ENCODE measurements around the gene BICDL2.
"Not testable (repeated sequence)": the region's sequence is repeated elsewhere in the genome, so short reads cannot be mapped to it uniquely, and the experiment has no call there.

Gene BICDL2

GRCh38 chr16:3065069-3065741, 28.5 kb upstream of the BICDL2 start, which contains the start of gene IL32:
Gene IL32, plus strand, starts transcription at chr16:3065640. Its CDS starts 172 bp downstream, at chr16:3065812.
- in situ Hi-C loops (cut with MboI; ENCODE audit: low sequenced_read_pairs): no loop called here

DNA sequence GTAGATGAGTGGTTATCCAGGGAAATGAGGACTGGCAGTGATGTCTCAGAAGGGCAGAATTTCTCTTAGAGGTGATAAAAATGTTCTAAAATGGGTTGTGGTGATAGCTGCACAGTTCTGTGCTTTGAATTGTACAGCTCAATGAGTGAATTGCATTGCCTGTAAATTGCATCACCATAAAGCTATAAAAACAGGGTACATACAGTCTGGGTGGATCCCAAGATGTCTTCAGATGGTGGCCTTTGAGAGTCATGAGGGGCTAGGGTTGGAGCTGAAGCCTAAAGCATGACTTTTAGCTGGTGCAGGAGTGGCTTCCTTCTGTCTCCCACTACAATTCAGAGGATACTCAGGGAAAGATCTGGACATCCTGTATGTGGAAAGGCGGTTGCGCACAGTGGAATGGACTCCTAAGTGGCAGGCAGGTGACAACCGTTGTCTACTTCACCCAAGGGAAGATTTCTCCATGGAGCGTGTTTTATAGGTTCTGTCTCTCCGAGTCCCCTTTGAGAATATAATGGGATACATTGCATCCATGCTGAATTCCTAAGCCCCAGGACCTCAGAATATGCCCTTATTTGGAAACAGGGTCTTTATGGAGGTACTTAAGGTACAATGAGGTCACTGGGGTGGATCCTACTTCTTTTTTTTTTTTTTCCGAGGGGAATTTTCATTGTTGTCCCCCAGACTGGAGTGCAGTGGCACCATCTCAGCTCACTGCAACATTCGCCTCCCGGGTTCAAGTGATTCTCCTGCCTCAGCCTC, 27.1 kb upstream of the BICDL2 start:
- in situ Hi-C loops (cut with MboI; ENCODE audit: low sequenced_read_pairs): no loop called here

DNA sequence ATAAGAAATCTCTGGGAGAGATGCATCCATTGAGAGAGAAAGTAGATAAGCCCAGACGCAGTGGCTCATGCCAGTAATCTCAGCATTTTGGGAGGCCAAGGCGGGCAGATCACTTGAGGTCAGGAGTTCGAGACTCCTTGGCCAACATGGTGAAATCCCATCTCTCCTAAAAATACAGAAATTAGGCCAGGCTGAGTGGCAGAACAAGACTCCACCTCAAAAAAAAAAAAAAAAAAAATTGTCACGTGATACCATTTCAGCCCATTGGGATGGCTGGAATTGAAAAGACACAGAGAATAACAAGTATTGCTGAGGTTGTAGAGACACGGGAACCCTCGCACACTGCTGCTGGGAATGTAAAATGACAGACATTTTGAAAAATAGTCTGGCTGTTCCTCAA, 25.8 kb upstream of the BICDL2 start:
- in situ Hi-C loops (cut with MboI; ENCODE audit: low sequenced_read_pairs): no loop called here

DNA sequence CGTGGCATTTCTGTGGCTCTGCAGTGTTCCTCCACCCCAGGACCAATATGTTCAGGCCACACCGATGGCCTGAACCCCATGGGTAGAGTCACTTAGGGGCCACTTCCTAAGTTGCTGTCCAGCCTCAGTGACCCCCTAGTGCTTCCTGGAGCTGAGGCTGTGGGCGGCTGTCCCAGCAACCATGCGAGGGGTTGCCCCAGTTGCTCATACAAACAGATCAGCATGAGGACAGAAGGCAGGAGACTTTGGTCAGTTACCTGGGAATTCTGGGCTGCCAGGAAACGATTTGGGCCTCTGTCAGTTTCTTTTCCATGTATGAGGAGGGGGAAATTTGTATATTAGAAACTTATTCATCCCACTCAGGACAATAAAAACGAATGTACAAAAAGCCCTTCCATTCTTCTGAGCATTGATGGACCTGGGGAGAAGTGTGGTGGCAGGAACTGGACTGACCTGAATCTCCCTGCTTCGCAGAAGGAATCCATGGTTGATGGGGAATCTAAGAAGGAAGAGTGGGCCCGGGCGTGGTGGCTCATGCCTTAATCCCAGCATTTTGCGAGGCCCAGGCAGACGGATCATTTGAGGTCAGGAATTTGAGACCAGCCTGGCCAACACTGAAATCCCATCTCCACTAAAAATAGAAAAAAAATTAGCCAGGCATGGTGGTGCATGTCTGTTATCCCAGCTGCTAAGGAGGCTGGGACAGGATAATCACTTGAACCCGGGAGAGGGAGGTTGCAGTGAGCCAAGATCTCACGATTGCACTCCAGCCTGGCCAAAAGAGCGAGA, 23.8 kb upstream of the BICDL2 start:
- in situ Hi-C loops (cut with MboI; ENCODE audit: low sequenced_read_pairs): no loop called here

GRCh38 chr16:3059723-3060242, 23.0 kb upstream of the BICDL2 start:
- in situ Hi-C loops (cut with MboI; ENCODE audit: low sequenced_read_pairs): no loop called here

DNA sequence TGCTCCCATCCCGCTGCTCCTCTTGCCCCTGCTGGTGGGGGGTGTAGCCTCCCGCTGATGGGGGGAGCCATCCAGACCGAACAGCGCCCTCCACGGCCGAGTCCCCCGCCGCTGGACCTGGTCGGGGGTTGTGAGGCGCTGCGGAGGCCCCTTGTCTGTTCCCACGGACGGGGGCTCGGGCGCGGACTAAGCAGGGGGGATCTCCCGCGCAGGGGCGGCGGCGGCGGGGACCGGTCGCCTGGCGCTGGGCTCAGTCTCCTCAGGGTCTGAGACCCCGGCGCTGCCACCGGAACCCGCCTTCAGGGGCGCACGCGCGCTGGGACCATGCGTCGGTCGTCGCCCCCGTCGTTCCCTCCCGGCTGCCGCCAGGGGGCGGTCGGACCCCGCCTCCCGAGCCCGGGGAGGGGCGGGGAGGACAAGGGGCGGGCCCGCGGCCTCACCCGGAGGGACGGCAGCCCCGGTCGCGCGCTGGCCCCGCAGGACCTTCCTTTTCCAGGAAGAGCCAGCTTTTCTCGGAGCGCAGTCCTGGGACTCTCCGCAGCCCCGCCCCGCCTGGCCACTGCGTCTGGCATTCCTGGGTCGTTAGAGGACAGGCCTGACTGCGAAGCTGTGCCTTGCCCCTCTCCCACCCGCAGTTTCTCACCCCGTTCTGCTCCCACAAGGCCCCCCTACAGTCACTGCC, 22.4 kb upstream of the BICDL2 start:
- in situ Hi-C loops (cut with MboI; ENCODE audit: low sequenced_read_pairs): no loop called here

GRCh38 chr16:3058139-3059030, 21.6 kb upstream of the BICDL2 start:
- in situ Hi-C loops (cut with MboI; ENCODE audit: low sequenced_read_pairs): no loop called here

DNA sequence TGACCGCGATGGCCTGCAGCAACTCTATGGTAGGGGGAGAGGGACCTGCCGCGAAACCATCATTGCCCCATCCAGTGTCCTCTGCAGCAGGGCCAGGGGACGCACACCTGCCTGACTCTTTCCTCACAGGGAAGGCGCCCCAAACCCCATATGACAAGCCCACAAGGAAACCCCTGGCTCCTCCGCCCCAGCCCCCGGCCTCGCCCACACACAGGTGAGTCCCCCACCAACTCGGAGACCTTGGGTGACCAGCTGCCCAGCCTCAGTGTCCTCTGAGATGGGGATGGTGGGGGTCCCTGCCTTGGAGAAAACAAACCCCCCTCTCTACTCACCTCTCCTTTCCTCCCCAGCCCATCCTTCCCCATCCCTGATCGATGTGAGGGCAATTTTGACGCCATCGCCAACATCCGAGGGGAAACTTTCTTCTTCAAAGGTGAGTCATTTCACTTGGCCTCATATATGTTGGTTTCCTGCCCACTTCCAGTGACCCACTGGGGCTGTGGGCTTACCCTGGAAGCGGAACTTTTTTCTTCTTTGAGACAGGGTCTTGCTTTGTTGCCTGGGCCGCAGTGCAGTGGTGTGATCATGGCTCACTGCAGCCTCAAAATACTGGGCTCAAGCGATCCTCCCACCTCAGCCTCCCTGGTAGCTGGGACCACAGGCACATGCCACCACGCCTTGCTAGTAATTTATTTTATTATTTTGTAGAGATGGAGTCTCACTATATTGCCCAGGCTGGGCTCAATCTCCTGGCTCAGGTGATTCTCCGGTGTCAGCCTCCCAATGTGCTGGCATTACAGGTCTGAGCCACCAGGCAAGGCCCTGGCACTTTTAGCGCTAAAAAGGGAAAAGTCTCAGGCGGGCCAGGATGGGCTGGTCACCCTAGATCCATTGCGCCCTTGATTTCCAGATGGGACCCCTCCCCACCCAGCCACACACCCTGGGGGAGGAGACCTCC, 20.7 kb upstream of the BICDL2 start:
- in situ Hi-C loops (cut with MboI; ENCODE audit: low sequenced_read_pairs): no loop called here

DNA sequence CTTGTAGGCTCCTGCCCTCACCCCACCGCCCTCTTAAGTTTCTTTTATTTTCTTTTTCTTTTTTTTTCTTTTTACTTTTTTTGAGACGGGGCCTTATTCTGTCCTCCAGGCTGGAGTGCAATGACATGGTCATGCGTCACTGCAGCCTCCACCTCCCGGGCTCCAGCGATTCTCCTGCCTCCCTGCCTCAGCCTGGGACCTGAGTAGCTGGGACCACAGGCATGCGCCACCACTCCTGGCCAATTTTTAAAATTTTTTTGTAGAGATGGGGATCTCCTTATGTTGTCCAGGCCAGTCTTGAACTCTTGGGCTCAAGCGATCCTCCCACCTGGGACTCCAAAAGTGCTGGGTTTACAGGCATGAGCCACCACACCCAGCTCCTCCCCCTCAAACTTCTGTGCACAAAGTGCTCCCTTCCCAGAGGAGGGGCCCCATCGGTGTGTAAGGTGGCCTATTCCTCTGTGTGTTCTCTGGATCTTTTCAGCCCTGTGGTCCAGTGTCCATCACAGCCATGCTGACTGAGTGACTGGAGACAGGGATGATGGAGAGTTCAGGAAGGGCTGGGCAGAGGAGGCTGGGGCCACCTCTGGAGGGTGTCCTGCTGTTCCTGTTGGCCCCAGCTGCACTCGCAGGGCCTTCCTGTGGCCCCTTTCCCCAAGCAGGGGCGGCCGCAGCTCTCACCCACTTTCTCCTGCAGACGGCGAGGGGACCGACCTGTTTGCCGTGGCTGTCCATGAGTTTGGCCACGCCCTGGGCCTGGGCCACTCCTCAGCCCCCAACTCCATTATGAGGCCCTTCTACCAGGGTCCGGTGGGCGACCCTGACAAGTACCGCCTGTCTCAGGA, 19.8 kb upstream of the BICDL2 start:
- in situ Hi-C loops (cut with MboI; ENCODE audit: low sequenced_read_pairs): no loop called here

GRCh38 chr16:3055734-3056115, 19.0 kb upstream of the BICDL2 start:
- in situ Hi-C loops (cut with MboI; ENCODE audit: low sequenced_read_pairs): not testable (repeated sequence)

DNA sequence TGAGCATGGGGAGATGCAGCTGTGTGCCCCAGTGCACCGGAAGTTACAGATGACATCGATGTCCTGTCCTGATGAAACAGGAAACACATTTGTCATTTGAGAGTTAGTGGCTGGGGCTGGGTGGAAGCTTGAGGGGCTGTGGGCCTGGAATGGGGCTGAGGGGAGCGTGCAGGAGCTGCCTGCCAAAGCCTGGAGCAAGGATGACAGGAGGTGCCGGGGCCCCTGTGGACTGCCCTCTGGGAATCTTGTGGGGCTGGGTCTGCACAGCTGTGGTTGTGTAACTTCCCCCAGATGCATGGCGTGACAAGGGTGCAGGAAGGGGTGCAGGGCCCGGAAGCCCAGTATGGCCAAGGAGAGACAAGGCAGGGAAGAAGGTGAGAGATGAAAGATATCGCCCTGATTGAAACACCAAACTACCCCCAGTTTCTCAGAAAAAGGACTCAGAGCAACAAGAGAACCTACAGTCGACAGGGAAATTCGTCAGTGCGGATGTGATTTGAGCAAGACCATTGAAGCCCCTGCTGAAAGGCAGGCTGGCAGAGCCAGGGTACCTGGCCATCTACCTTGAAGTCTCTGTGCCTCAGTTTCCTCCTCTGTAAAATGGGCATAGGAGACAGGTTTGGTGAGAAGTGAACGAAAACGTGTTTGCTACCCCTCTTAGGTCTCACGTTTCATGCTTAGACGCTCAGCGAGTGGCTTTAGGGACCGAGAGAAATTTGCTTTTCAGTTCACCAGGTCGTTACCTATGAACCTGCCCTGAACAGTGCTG, 18.4 kb upstream of the BICDL2 start:
- in situ Hi-C loops (cut with MboI; ENCODE audit: low sequenced_read_pairs): no loop called here

DNA sequence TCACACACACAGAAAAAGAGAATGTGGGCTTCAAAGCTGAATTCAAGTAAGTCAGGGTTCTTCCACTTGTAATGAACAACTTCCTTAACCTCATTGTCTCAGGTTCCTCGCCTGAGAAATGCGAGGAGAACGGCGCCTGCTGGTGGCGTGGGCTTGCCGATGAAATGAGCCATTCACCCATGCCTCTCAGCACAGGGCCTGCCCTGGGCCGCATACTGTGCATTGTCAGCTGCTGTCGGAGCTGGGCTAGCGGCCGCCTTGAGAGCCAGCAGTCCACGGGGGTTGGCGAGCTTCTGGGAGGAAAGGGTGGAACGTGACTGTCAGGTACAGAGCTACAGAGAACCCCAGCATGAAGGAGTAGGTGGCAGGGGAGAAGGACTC, 16.6 kb upstream of the BICDL2 start:
- in situ Hi-C loops (cut with MboI; ENCODE audit: low sequenced_read_pairs): not testable (repeated sequence)

GRCh38 chr16:3052571-3053329, 16.0 kb upstream of the BICDL2 start:
- in situ Hi-C loops (cut with MboI; ENCODE audit: low sequenced_read_pairs): not testable (repeated sequence)

DNA sequence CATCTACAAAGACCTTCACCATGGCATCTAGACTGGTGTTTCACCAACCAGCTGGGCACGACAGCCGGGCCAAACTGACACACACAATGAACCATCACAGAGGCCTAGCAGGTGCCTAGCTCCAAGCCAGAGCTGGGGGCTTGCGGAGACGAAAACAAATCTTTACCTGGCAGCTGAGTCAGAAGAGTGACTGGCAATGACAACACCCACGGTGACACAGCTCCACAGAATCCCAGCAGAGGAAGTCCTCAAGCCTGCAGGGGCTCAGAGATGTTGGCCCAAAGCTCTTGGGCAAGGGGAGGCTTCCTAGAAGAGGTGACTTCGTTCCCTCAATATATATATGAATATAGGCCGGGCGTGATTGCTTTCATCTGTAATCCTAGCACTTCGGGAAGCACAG, 14.8 kb upstream of the BICDL2 start:
- in situ Hi-C loops (cut with MboI; ENCODE audit: low sequenced_read_pairs): no loop called here

DNA sequence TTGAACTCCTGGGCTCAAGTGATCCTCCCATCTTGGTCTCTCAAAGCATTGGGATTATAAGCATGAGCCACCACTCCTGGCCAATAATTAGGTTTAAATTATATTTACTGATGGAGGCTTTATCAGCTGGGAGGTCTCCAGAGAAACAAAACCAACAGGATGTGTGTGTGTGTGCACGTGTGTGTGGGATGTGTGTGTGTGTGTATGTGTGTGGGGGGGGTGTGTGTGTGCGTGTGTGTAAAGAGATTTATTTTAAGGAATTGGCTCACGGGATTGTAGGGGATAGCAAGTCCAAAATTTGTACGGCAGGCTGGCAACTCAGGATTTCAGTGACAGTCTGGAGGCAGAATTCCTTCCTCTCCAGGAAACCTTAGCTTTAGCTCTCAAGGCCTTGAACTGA, 14.3 kb upstream of the BICDL2 start:
- in situ Hi-C loops (cut with MboI; ENCODE audit: low sequenced_read_pairs): no loop called here

DNA sequence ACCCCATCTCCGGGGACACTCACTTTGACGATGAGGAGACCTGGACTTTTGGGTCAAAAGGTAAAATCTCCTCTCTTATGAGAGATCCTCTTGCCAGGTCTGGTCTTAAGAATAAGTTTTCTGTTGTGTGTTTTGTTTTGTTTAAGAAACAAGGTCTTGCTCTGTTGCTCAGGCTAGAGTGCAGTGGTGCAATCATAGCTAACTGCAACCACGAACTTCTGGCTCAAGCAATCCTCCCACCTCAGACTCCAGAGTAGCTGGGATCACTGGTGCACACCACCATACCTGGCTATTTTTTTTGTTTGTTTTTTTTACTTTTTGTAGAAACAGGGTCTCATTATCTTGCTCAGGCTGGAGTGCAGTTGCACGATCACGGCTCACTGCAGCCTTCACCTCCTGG, 13.7 kb upstream of the BICDL2 start:
- in situ Hi-C loops (cut with MboI; ENCODE audit: low sequenced_read_pairs): no loop called here
